HEK293 (cell line): ENCODE data around the gene MLLT11.

Source experiments
- CTCF ChIA-PET: fragments of 350-600 bp; formaldehyde crosslinking; extraction: SDS; loops from one replicate; lab custom pipeline; 2021; ENCODE audit warnings: antibody characterized with exemption; lab: Yijun Ruan, JAX
- POLR2A ChIA-PET: fragments of 300-600 bp; formaldehyde crosslinking; extraction: SDS; loops from one replicate; lab custom pipeline; 2020; ENCODE audit warnings: antibody characterized with exemption, inconsistent platforms; lab: Yijun Ruan, JAX
- H3K27ac ChIP-seq: fragments of 200-500 bp; sonication (Bioruptor generic); 2 replicates; pipeline ENCODE4 v1.5.1; 2014; ENCODE audit warnings: low read depth, low read length, control low read depth, inconsistent platforms; ENCODE audit errors: extremely low read depth
- H3K36me3 ChIP-seq, 2 experiments: fragments of 200-500 bp in 1 of 2; sonication (Bioruptor generic) in 1 of 2; 1 replicate in 1 of 2; 2 replicates in 1 of 2; pipeline ENCODE4 v1.5.1; 2014 to 2017; ENCODE audit warnings: inconsistent platforms in 2 of 2, low read length in 2 of 2; ENCODE audit not compliant: control insufficient read depth in 2 of 2, insufficient read depth in 1 of 2
- H3K4me1 ChIP-seq: fragments of 200-500 bp; sonication (Bioruptor generic); 2 replicates; pipeline ENCODE4 v1.5.1; 2014; ENCODE audit warnings: mild to moderate bottlenecking, low read length, inconsistent platforms; ENCODE audit not compliant: control insufficient read depth, insufficient read depth
- H3K4me3 ChIP-seq: 2 replicates; pipeline ENCODE4 v1.5.1; 2011; ENCODE audit warnings: low read depth, mild to moderate bottlenecking, control low read depth, low read length, moderate library complexity
- H3K9me3 ChIP-seq: fragments of 200-500 bp; sonication (Bioruptor generic); 2 replicates; pipeline ENCODE4 v1.5.1; 2014; ENCODE audit warnings: low read depth, low read length, inconsistent platforms; ENCODE audit not compliant: control insufficient read depth, insufficient read depth
- MEIS1 ChIP-seq: sonication (generic); formaldehyde crosslinking; IDR thresholded peaks from 2 replicates; pipeline ENCODE4 v1.8.1; 2022; ENCODE audit warnings: missing genetic modification reagents, mild to moderate bottlenecking, borderline replicate concordance
- ZBTB1 ChIP-seq: fragments of 450-650 bp; formaldehyde crosslinking; IDR thresholded peaks from 2 replicates; pipeline ENCODE4 v1.5.1; 2016; ENCODE audit warnings: missing biosample characterization, missing genetic modification characterization
- ZBTB10 ChIP-seq: fragments of 450-650 bp; formaldehyde crosslinking; IDR thresholded peaks from 2 replicates; pipeline ENCODE4 v1.5.1; 2016; ENCODE audit warnings: missing biosample characterization, missing genetic modification characterization
- ZFP3 ChIP-seq: fragments of 450-650 bp; formaldehyde crosslinking; IDR thresholded peaks from 2 replicates; pipeline ENCODE4 v1.5.1; 2016; ENCODE audit warnings: low read depth, missing biosample characterization, missing genetic modification characterization
- ZNF266 ChIP-seq: fragments of 450-650 bp; formaldehyde crosslinking; IDR thresholded peaks from 2 replicates; pipeline ENCODE4 v1.5.1; 2016; ENCODE audit warnings: missing biosample characterization, missing genetic modification characterization, low read depth
- ZNF324 ChIP-seq: fragments of 450-650 bp; formaldehyde crosslinking; IDR thresholded peaks from 2 replicates; pipeline ENCODE4 v1.5.1; 2016; ENCODE audit warnings: missing biosample characterization, missing genetic modification characterization
- ZNF398 ChIP-seq: fragments of 450-650 bp; formaldehyde crosslinking; IDR thresholded peaks from 2 replicates; pipeline ENCODE4 v1.5.1; 2017; ENCODE audit warnings: missing biosample characterization, missing genetic modification characterization
- ZNF426 ChIP-seq: fragments of 450-650 bp; formaldehyde crosslinking; IDR thresholded peaks from 2 replicates; pipeline ENCODE4 v1.5.1; 2017; ENCODE audit warnings: missing biosample characterization, missing genetic modification characterization, mild to moderate bottlenecking, inconsistent platforms, moderate library complexity
- ZNF510 ChIP-seq: fragments of 450-650 bp; formaldehyde crosslinking; IDR thresholded peaks from 2 replicates; pipeline ENCODE4 v1.5.1; 2018; ENCODE audit warnings: mild to moderate bottlenecking, missing genetic modification characterization, missing biosample characterization; ENCODE audit not compliant: insufficient replicate concordance
- ZNF518A ChIP-seq: fragments of 450-650 bp; formaldehyde crosslinking; conservative IDR thresholded peaks from 2 replicates; pipeline ENCODE4 v1.5.1; 2016; ENCODE audit warnings: low read depth, missing biosample characterization, missing genetic modification characterization
- ZNF549 ChIP-seq: fragments of 450-650 bp; IDR thresholded peaks from 2 replicates; pipeline ENCODE4 v1.5.1; 2018; ENCODE audit warnings: missing biosample characterization, missing genetic modification characterization, mild to moderate bottlenecking, inconsistent platforms, moderate library complexity
- ZNF571 ChIP-seq: fragments of 450-650 bp; formaldehyde crosslinking; IDR thresholded peaks from 2 replicates; pipeline ENCODE4 v1.5.0; 2017; ENCODE audit warnings: missing biosample characterization, missing genetic modification characterization
- ZNF580 ChIP-seq: fragments of 450-650 bp; formaldehyde crosslinking; IDR thresholded peaks from 2 replicates; pipeline ENCODE4 v1.5.1; 2016; ENCODE audit warnings: missing biosample characterization, missing genetic modification characterization
- ZNF626 ChIP-seq: fragments of 450-650 bp; sonication (Bioruptor Pico); formaldehyde crosslinking; IDR thresholded peaks from 2 replicates; pipeline ENCODE4 v1.5.1; 2018; ENCODE audit warnings: missing biosample characterization, missing genetic modification characterization, inconsistent platforms
- ZNF701 ChIP-seq: fragments of 450-650 bp; formaldehyde crosslinking; IDR thresholded peaks from 2 replicates; pipeline ENCODE4 v1.5.1; 2016; ENCODE audit warnings: missing biosample characterization, missing genetic modification characterization
- ZNF792 ChIP-seq: fragments of 450-650 bp; formaldehyde crosslinking; IDR thresholded peaks from 2 replicates; pipeline ENCODE4 v1.5.1; 2016; ENCODE audit warnings: missing biosample characterization, missing genetic modification characterization
- ZNF843 ChIP-seq: fragments of 450-650 bp; formaldehyde crosslinking; IDR thresholded peaks from 2 replicates; pipeline ENCODE4 v1.5.1; 2016; ENCODE audit warnings: missing biosample characterization, missing genetic modification characterization
- ZSCAN16 ChIP-seq: fragments of 450-650 bp; formaldehyde crosslinking; IDR thresholded peaks from 2 replicates; pipeline ENCODE4 v1.5.1; 2016; ENCODE audit warnings: missing biosample characterization, missing genetic modification characterization
- ZXDB ChIP-seq: fragments of 450-650 bp; formaldehyde crosslinking; IDR thresholded peaks from 2 replicates; pipeline ENCODE4 v1.5.1; 2016; ENCODE audit warnings: missing biosample characterization, missing genetic modification characterization

Gene MLLT11

GRCh38 chr1:151037032-151037431 lies 23.2 kb upstream of the MLLT11 start:
- H3K4me1 ChIP-seq = no peaks in the 10 kb centered on the region
- POLR2A ChIA-PET = no interaction called here
- H3K4me3 ChIP-seq = no peak overlapping the region
- H3K36me3 ChIP-seq = peaks cover 6 to 28% of the 10 kb centered on the region in 2 experiments
- H3K27ac ChIP-seq = no peak overlapping the region
- TF ChIP-seq ZXDB (tag by site-specific recombination) (no peak), ZNF510 (no peak), ZNF626 (tag by site-specific recombination) (no peak), ZSCAN16 (tag by site-specific recombination) (no peak), ZNF549 (tag by site-specific recombination) (no peak), ZNF792 (tag by site-specific recombination) (no peak), ZBTB1 (no peak)
- TF ChIP-seq, all 188 proteins: peak for 0
- CTCF ChIA-PET = no interaction called here
- no peaks in the 10 kb centered on the region for H3K9me3 ChIP-seq

GRCh38 chr1:151039521-151039920 lies 20.7 kb upstream of the MLLT11 start:
- POLR2A ChIA-PET = no interaction called here
- peaks cover 2 to 22% of the 10 kb centered on the region in 2 experiments for H3K36me3 ChIP-seq
- H3K4me1 ChIP-seq = no peaks in the 10 kb centered on the region
- CTCF ChIA-PET = interaction anchor here (1.3 to 1.7 kb wide), 2 partner anchors 8 to 15 kb away, joined by 4 to 6 read pairs; partner anchors contain the start of gene C1orf56
- no peaks in the 10 kb centered on the region for H3K9me3 ChIP-seq
- H3K4me3 ChIP-seq = no peak overlapping the region
- TF ChIP-seq MEIS1 (CRISPR knock-in tag) = no peak
- TF ChIP-seq ZNF571 (tag by site-specific recombination) = no peak
- no peak for TF ChIP-seq ZNF843 (tag by site-specific recombination)
- TF ChIP-seq ZNF266 = no peak
- no peak for TF ChIP-seq ZNF701 (tag by site-specific recombination)
- TF ChIP-seq ZNF398 (tag by site-specific recombination) = no peak
- TF ChIP-seq ZNF518A (tag by site-specific recombination) = no peak
- no peak for TF ChIP-seq ZNF324
- no peak for TF ChIP-seq ZNF580 (tag by site-specific recombination)
- no peak for TF ChIP-seq ZBTB1
- TF ChIP-seq ZFP3 (tag by site-specific recombination) = no peak
- TF ChIP-seq ZNF426 (tag by site-specific recombination) = no peak
- no peak for TF ChIP-seq ZBTB10 (tag by site-specific recombination)
- H3K27ac ChIP-seq = no peak overlapping the region
